ENCODE results near the gene AKIP1. TPM values are rescaled to one million over a fixed set of nuclear protein-coding genes. Genes with fewer than 3 reads are reported as not detected.
A peak's percentile ranks its signal among the peaks of the same experiment; 100 is the strongest.

The AKIP1 gene
- total RNA-seq, 2 donors from 2014 or later, result 21.0 to 27.8 TPM

DNA sequence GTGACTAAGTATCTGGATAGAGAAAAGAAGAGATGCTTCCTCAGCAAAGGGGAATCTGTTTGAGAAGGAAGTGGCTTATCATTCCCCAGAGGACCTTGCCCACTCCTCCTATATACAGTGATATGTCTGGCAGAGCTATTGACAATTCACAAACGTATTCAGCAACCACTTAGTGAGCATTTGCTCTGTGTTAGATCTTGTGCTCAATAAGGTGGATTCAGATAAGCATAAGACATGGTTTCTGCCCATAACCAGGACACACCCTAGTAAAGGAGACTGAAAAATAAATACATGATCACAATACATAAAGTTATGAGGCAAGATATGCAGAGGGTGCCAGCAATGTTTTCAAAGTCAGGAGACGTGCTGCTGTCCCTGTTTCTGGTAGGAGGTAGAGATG, 51.9 kb downstream of the AKIP1 start:
- peak overlapping the region; percentile 90 for H3K4me3 ChIP-seq (ENCODE audit: low read length)
- Mint-ChIP-seq H3K9me3 (no peaks in the 10 kb centered on the region), H3K27me3 (ENCODE audit: insufficient read depth) (no peaks in the 10 kb centered on the region), H3K4me3 (peak overlapping the region; percentile 82), H3K36me3 (ENCODE audit: low read depth) (no peaks in the 10 kb centered on the region), H3K4me1 (peaks cover 18% of the 10 kb centered on the region), H3K27ac (no peak overlapping the region)
- H3K27ac ChIP-seq (ENCODE audit: low read depth, low read length), result no peak overlapping the region
- no peak overlapping the region for H3K9ac ChIP-seq (ENCODE audit: extremely low read depth, low read length, poor library complexity, severe bottlenecking)
- TF ChIP-seq CTCF (conservative IDR thresholded peaks at IDR 0.05), result no peak
- no peaks in the 10 kb centered on the region for H3K27me3 ChIP-seq (ENCODE audit: control insufficient read depth, insufficient read depth, low read length, poor library complexity, severe bottlenecking)
- peaks cover 6% of the 10 kb centered on the region for H3K4me1 ChIP-seq (ENCODE audit: control insufficient read depth, insufficient read depth, low read length)
- no peak for DNase-seq
- 84% methylated on average over 2 of the region's 2 CpGs; no CpG with 5 or more reads in 1 of the 2 experiments for WGBS, 2 experiments (ENCODE audit: insufficient coverage in 1 of 2, insufficient read length in 1 of 2)
- H3K36me3 ChIP-seq (ENCODE audit: control insufficient read depth, insufficient read depth, low read length), result no peaks in the 10 kb centered on the region
- no peaks in the 10 kb centered on the region for H3K9me3 ChIP-seq (ENCODE audit: control insufficient read depth, low read length)

DNA sequence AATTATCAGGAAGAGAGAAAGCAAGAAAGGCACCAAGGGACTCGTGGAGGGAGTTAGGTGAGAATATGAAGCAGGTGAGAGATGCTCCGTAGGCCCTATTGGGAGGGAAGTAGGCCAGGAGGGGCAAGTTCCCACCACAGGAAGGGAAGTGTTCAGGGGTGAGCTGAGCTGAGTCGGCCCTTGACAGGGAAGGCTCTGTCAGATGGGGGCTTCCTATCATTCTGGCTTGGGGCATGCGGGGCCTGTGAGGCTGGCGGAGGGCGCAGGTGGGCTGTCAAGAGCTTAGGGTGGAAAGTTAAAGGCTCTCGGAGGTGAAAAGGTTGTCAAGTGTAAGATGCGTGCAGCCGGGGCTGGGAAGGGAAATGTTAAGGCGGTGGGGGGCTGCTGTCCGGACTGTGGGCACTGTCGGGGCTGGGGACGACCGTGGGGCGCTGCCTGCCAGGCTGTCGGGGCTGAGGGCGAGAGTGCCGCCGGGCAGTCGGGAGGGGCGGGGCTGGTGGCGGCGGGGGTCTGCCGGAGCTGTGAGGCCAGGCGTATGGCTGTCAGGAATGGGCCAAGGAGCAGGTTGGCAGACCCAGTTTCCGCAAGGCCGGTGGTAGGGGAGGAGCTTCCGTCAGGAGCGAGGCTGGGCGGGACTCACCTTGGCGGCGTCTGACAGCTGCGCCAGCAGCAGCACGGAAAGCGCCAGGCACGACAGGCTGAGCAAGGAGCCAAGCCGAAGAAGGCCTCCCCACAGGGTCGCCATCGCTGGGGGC, 52.8 kb downstream of the AKIP1 start:
- Histone ChIP-seq H3K4me1 (ENCODE audit: control insufficient read depth, insufficient read depth, low read length) (peaks cover 6% of the 10 kb centered on the region), H3K9me3 (ENCODE audit: control insufficient read depth, low read length) (no peaks in the 10 kb centered on the region), H3K4me3 (ENCODE audit: low read length) (peak overlapping the region; percentile 90), H3K9ac (ENCODE audit: extremely low read depth, low read length, poor library complexity, severe bottlenecking) (peak overlapping the region; percentile 59), H3K27ac (ENCODE audit: low read depth, low read length) (no peak overlapping the region), H3K27me3 (ENCODE audit: control insufficient read depth, insufficient read depth, low read length, poor library complexity, severe bottlenecking) (no peaks in the 10 kb centered on the region), H3K36me3 (ENCODE audit: control insufficient read depth, insufficient read depth, low read length) (no peaks in the 10 kb centered on the region)
- peak overlapping the region; percentile 82 for H3K4me3 Mint-ChIP-seq
- peak overlapping the region; percentile 90 for H3K27ac Mint-ChIP-seq
- TF ChIP-seq CTCF (conservative IDR thresholded peaks at IDR 0.05), result no peak
- DNase-seq, result peak; percentile 95
- H3K36me3 Mint-ChIP-seq (ENCODE audit: low read depth), result no peaks in the 10 kb centered on the region
- whole genome bisulfite sequencing, 2 experiments (ENCODE audit: insufficient coverage in 1 of 2, insufficient read length in 1 of 2), result 4 to 27% methylated on average over 7 to 39 of the region's 39 CpGs
- H3K4me1 Mint-ChIP-seq, result peaks cover 18% of the 10 kb centered on the region
- no peaks in the 10 kb centered on the region for H3K27me3 Mint-ChIP-seq (ENCODE audit: insufficient read depth)
- H3K9me3 Mint-ChIP-seq, result no peaks in the 10 kb centered on the region

GRCh38 chr11:8964324-8965320, 53.6 kb downstream of the AKIP1 start, which contains the start of gene TMEM9B:
TMEM9B (minus strand) TSS chr11:8964442; CDS start chr11:8964313, 129 bp downstream.
- H3K4me3 ChIP-seq (ENCODE audit: low read length), result peak within 1 kb of the TSS; percentile 90
- H3K9me3 Mint-ChIP-seq, result no peaks in the 10 kb centered on the region
- peak within 1 kb of the TSS; percentile 90 for H3K27ac Mint-ChIP-seq
- H3K4me1 Mint-ChIP-seq, result peaks cover 18% of the 10 kb centered on the region
- H3K4me1 ChIP-seq (ENCODE audit: control insufficient read depth, insufficient read depth, low read length), result peaks cover 6% of the 10 kb centered on the region
- H3K27ac ChIP-seq (ENCODE audit: low read depth, low read length), result no peak within 1 kb of the TSS
- no peak for TF ChIP-seq CTCF (conservative IDR thresholded peaks at IDR 0.05)
- H3K9me3 ChIP-seq (ENCODE audit: control insufficient read depth, low read length), result no peaks in the 10 kb centered on the region
- no peaks in the 10 kb centered on the region for H3K36me3 ChIP-seq (ENCODE audit: control insufficient read depth, insufficient read depth, low read length)
- no peaks in the 10 kb centered on the region for H3K36me3 Mint-ChIP-seq (ENCODE audit: low read depth)
- H3K9ac ChIP-seq (ENCODE audit: extremely low read depth, low read length, poor library complexity, severe bottlenecking), result peak within 1 kb of the TSS; percentile 59
- no peaks in the 10 kb centered on the region for H3K27me3 Mint-ChIP-seq (ENCODE audit: insufficient read depth)
- DNase-seq, result peak; percentile 96
- H3K27me3 ChIP-seq (ENCODE audit: control insufficient read depth, insufficient read depth, low read length, poor library complexity, severe bottlenecking), result no peaks in the 10 kb centered on the region
- H3K4me3 Mint-ChIP-seq, result peak within 1 kb of the TSS; percentile 82
- WGBS, 2 experiments (ENCODE audit: insufficient coverage in 1 of 2, insufficient read length in 1 of 2), result 1% methylated on average over 24 to 67 of the region's 67 CpGs

All from endodermal cell (in vitro differentiated cells).